Measurements from ENCODE around the gene PLA2G4A.

DNA sequence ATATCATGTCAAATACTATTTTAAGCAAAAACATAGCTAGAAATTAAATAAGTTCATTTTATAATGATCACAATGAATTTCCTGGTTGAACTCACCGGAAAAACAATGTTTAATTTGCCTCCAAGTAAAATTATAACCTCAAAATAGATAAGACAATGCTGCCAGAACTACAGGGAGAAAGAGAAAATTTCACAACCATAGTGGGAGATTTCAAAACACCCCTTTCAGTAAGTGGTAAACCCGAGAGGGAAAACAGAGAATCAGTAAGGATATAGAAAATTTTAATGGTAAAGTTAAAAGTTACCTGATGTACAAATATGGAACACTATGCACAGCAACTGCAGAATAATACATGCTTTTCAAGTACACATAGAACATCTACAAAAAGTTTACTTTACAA is 43.2 kb upstream of the PLA2G4A start:
- TF ChIP-seq YY1 (IDR thresholded peaks at IDR 0.05; ENCODE audit: low read depth) (no peak), GABPA (IDR thresholded peaks at IDR 0.05; ENCODE audit: low read depth) (no peak), EZH2phosphoT487 (IDR thresholded peaks at IDR 0.05; ENCODE audit: borderline replicate concordance, low read depth) (no peak), SIN3A (IDR thresholded peaks at IDR 0.05; ENCODE audit: borderline replicate concordance, low read depth, low read length) (no peak), TCF12 (IDR thresholded peaks at IDR 0.05) (no peak), RCOR1 (IDR thresholded peaks at IDR 0.05; ENCODE audit: low read length) (no peak), RFX5 (IDR thresholded peaks at IDR 0.05; ENCODE audit: low read length) (no peak), TAF1 (IDR thresholded peaks at IDR 0.05; ENCODE audit: borderline replicate concordance, low read depth, low read length) (no peak)
- TF ChIP-seq, protein P1, sequence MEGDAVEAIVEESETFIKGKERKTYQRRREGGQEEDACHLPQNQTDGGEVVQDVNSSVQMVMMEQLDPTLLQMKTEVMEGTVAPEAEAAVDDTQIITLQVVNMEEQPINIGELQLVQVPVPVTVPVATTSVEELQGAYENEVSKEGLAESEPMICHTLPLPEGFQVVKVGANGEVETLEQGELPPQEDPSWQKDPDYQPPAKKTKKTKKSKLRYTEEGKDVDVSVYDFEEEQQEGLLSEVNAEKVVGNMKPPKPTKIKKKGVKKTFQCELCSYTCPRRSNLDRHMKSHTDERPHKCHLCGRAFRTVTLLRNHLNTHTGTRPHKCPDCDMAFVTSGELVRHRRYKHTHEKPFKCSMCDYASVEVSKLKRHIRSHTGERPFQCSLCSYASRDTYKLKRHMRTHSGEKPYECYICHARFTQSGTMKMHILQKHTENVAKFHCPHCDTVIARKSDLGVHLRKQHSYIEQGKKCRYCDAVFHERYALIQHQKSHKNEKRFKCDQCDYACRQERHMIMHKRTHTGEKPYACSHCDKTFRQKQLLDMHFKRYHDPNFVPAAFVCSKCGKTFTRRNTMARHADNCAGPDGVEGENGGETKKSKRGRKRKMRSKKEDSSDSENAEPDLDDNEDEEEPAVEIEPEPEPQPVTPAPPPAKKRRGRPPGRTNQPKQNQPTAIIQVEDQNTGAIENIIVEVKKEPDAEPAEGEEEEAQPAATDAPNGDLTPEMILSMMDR (IDR thresholded peaks at IDR 0.05), result no peak
- TF ChIP-seq, protein P2, sequence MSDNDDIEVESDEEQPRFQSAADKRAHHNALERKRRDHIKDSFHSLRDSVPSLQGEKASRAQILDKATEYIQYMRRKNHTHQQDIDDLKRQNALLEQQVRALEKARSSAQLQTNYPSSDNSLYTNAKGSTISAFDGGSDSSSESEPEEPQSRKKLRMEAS (IDR thresholded peaks at IDR 0.05; ENCODE audit: low read depth), result no peak
